ENCODE measurements around the gene RARS1. TPM values are rescaled to one million over a fixed set of nuclear protein-coding genes. Genes with fewer than 3 reads are reported as not detected.

Gene RARS1
- total RNA-seq, 2 donors from 2014 or later = 50.5 to 93.8 TPM

GRCh38 chr5:168477060-168477459 lies 9.2 kb upstream of the RARS1 start:
- Histone ChIP-seq H3K4me3 (no peak overlapping the region), H3K36me3 (no peaks in the 10 kb centered on the region), H3K27ac (no peak overlapping the region), H3K27me3 (replicated peaks; ENCODE audit: insufficient read depth) (no peaks in the 10 kb centered on the region), H3K9me3 (no peaks in the 10 kb centered on the region), H3K4me1 (ENCODE audit: control insufficient read depth in 1 of 2, low read depth in 2 of 2) (no peaks in the 10 kb centered on the region)
- ATAC-seq (ENCODE audit: insufficient number of reproducible peaks, low FRiP score, low read depth) (no peak), DNase-seq (ENCODE audit: low spot score) (no peak)
- no peak for TF ChIP-seq CTCF (IDR thresholded peaks at IDR 0.05)

GRCh38 chr5:168479166-168479565 lies 7.1 kb upstream of the RARS1 start:
- Histone ChIP-seq H3K4me3 (no peak overlapping the region), H3K27me3 (replicated peaks; ENCODE audit: insufficient read depth) (no peaks in the 10 kb centered on the region), H3K36me3 (no peaks in the 10 kb centered on the region), H3K27ac (no peak overlapping the region), H3K9me3 (no peaks in the 10 kb centered on the region), H3K4me1 (ENCODE audit: control insufficient read depth in 1 of 2, low read depth in 2 of 2) (no peaks in the 10 kb centered on the region)
- no peak for TF ChIP-seq CTCF (IDR thresholded peaks at IDR 0.05)
- DNase-seq (ENCODE audit: low spot score) (no peak), ATAC-seq (ENCODE audit: insufficient number of reproducible peaks, low FRiP score, low read depth) (no peak)

GRCh38 chr5:168480601-168481000 lies 5.7 kb upstream of the RARS1 start:
- no peak for ATAC-seq (ENCODE audit: insufficient number of reproducible peaks, low FRiP score, low read depth)
- H3K9me3 ChIP-seq = no peaks in the 10 kb centered on the region
- DNase-seq (ENCODE audit: low spot score) = no peak
- H3K27me3 ChIP-seq (replicated peaks; ENCODE audit: insufficient read depth) = no peaks in the 10 kb centered on the region
- H3K36me3 ChIP-seq = no peaks in the 10 kb centered on the region
- no peak overlapping the region for H3K27ac ChIP-seq
- no peak for TF ChIP-seq CTCF (IDR thresholded peaks at IDR 0.05)
- no peaks in the 10 kb centered on the region for H3K4me1 ChIP-seq (ENCODE audit: control insufficient read depth in 1 of 2, low read depth in 2 of 2)
- no peak overlapping the region for H3K4me3 ChIP-seq

DNA sequence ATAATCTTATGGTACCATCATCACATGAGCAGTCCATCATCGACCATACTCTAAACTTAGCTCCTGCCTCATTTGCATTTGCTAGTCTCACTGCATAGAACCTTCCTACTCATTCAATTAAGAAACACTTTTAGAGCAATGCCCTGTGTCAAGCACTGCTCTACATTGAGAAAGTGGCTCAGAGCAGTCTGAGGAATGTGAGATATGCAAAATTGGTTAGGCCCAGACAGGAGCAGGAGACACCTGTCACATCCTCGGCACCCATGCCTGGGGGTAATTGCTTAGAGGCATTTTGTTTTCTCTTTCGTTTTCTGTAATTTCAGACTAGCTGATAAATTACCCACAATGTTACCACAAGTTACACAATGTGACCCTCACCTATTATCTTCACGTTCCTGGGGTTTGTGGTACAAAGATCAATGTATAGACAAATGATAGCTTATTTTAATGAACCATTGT lies 4.9 kb upstream of the RARS1 start:
- H3K4me1 ChIP-seq (ENCODE audit: control insufficient read depth in 1 of 2, low read depth in 2 of 2) = no peaks in the 10 kb centered on the region
- H3K9me3 ChIP-seq = no peaks in the 10 kb centered on the region
- no peak for TF ChIP-seq CTCF (IDR thresholded peaks at IDR 0.05)
- no peak overlapping the region for H3K4me3 ChIP-seq
- H3K27ac ChIP-seq = no peak overlapping the region
- ATAC-seq (ENCODE audit: insufficient number of reproducible peaks, low FRiP score, low read depth) = no peak
- H3K36me3 ChIP-seq = no peaks in the 10 kb centered on the region
- H3K27me3 ChIP-seq (replicated peaks; ENCODE audit: insufficient read depth) = no peaks in the 10 kb centered on the region
- no peak for DNase-seq (ENCODE audit: low spot score)

DNA sequence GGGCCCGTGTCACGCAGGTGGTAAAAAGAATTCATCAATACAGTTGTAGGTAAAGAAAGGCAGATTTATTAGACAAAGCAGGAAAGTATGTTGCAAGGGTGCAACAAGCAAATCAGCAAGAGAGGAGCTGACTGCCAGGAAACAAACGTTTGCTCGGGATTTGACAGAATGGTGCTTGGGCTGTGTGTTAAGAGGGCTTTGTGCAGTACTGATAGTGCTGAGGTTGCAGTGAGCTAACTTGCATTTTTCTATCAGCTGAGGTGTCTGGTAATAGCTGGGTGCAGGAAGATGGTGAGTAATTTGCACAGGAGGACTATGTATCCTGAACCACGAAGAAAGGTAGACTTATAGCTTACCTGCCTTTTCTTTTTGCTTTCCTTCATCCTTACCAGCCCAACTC lies 3.9 kb upstream of the RARS1 start:
- TF ChIP-seq CTCF (IDR thresholded peaks at IDR 0.05) = no peak
- H3K27ac ChIP-seq = no peak overlapping the region
- ATAC-seq (ENCODE audit: insufficient number of reproducible peaks, low FRiP score, low read depth) = no peak
- no peaks in the 10 kb centered on the region for H3K27me3 ChIP-seq (replicated peaks; ENCODE audit: insufficient read depth)
- no peak overlapping the region for H3K4me3 ChIP-seq
- DNase-seq (ENCODE audit: low spot score) = no peak
- no peaks in the 10 kb centered on the region for H3K36me3 ChIP-seq
- H3K9me3 ChIP-seq = no peaks in the 10 kb centered on the region
- H3K4me1 ChIP-seq (ENCODE audit: control insufficient read depth in 1 of 2, low read depth in 2 of 2) = peaks cover 3 to 5% of the 10 kb centered on the region in 2 donors
